ENCODE measurements around the gene MFAP5. TPM values are rescaled to one million over a fixed set of nuclear protein-coding genes. Genes with fewer than 3 reads are reported as not detected.
A peak's percentile ranks its signal among the peaks of the same experiment; 100 is the strongest.

Gene MFAP5
- total and polyA plus RNA-seq, 2 of the 4 experiments (the other 2 are of a cell fraction): 0.90 to 1.9 TPM

GRCh38 chr12:8698132-8698851 lies 35.7 kb upstream of the MFAP5 start:
- in situ Hi-C loops (cut with MboI; ENCODE audit: low sequenced_read_pairs): no loop called here
- peak overlapping the region in 1 of 2 experiments; percentile 51; a peak in 1 of 4 replicates for H4K8ac ChIP-seq (ENCODE audit: low read depth in 2 of 2, low read length in 2 of 2)
- H4K5ac ChIP-seq (ENCODE audit: low read depth, low read length): peak overlapping the region; percentile 52; the same call in 1 of the 2 replicates
- H4K20me1 ChIP-seq (ENCODE audit: insufficient read depth, low read length): peaks cover 6% of the 10 kb centered on the region; the same call in 1 of the 2 replicates
- H3K4ac ChIP-seq (ENCODE audit: low read depth, low read length): peak overlapping the region; percentile 77
- peak overlapping the region; percentile 90 for H2AFZ ChIP-seq (replicated peaks; ENCODE audit: low read length, poor library complexity)
- dilution Hi-C loops (cut with HindIII; ENCODE audit: low sequenced_read_pairs, unreplicated experiment): no loop called here
- H3K36me3 ChIP-seq (ENCODE audit: control insufficient read depth, insufficient read depth, low read length): no peaks in the 10 kb centered on the region
- peak overlapping the region; percentile 77 for H3K27ac ChIP-seq (ENCODE audit: insufficient read depth, low read length)
- H3K4me1 ChIP-seq (ENCODE audit: control insufficient read depth, insufficient read depth, low read length): no peaks in the 10 kb centered on the region
- H2BK20ac ChIP-seq (ENCODE audit: low read depth, low read length): no peak overlapping the region
- peaks cover 4 to 25% of the 10 kb centered on the region in 2 experiments; a peak in 3 of 4 replicates for H3K79me1 ChIP-seq (ENCODE audit: low read depth in 1 of 2, low read length in 2 of 2)
- 0 out of 2 replicates have a peak overlapping the region, but pooled peaks have one; percentile 45 for H3K23ac ChIP-seq (ENCODE audit: low read depth, low read length)
- no peak overlapping the region for H2BK120ac ChIP-seq (ENCODE audit: low read depth, low read length)
- intact Hi-C loops (cut with micrococcal nuclease): loop anchor here (5.0 kb wide), 2 partner anchors 84 to 726 kb away; no protein-coding TSS in a partner anchor
- H2BK15ac ChIP-seq (ENCODE audit: low read depth, low read length): no peak overlapping the region
- no peak overlapping the region for H3K14ac ChIP-seq (replicated peaks; ENCODE audit: low read depth, low read length)
- H2AK5ac ChIP-seq (ENCODE audit: low read depth, low read length): peak overlapping the region; percentile 26; the same call in 1 of the 2 replicates
- H3K9me1 ChIP-seq (ENCODE audit: insufficient read depth, low read length): no peaks in the 10 kb centered on the region
- ChIA-PET CTCF (no interaction called here), POLR2A (ENCODE audit: unreplicated experiment) (no interaction called here)
- H4K91ac ChIP-seq (ENCODE audit: insufficient read depth, low read depth, low read length): peak overlapping the region; percentile 63; the same call in 1 of the 2 replicates
- no peaks in the 10 kb centered on the region for H3K9me3 ChIP-seq (ENCODE audit: control insufficient read depth, insufficient read depth, low read length)
- H3K56ac ChIP-seq (ENCODE audit: extremely low read depth, insufficient read depth, low read length): no peak overlapping the region; the same call in 1 of the 2 replicates
- H3K27me3 ChIP-seq (ENCODE audit: control insufficient read depth, insufficient read depth, low read length): no peaks in the 10 kb centered on the region
- H2AK9ac ChIP-seq (replicated peaks; ENCODE audit: low read depth, low read length, poor library complexity): peak overlapping the region; percentile 38
- peak overlapping the region; percentile 99 for H3K4me2 ChIP-seq (ENCODE audit: low read depth, low read length)
- WGBS, 2 experiments (ENCODE audit: extremely low coverage in 2 of 2, insufficient read length in 1 of 2): 0% methylated on average over 13 of the region's 85 CpGs; no CpG with 5 or more reads in 1 of the 2 experiments
- peak overlapping the region; percentile 97 for H3K4me3 ChIP-seq (ENCODE audit: insufficient read depth, low read depth, low read length)
- peak overlapping the region; percentile 46; the same call in 1 of the 2 replicates for H3K18ac ChIP-seq (ENCODE audit: low read depth, low read length)
- TF ChIP-seq MAZ (IDR thresholded peaks at IDR 0.05; ENCODE audit: borderline replicate concordance, low read depth, low read length) (peak; percentile 20; the same call in 1 of the 2 replicates), POLR2A (IDR thresholded peaks at IDR 0.05; ENCODE audit: low read depth, low read length) (no peak; the same call in 1 of the 2 replicates), RAD21 (IDR thresholded peaks at IDR 0.05; ENCODE audit: low read length) (no peak), USF2 (IDR thresholded peaks at IDR 0.05; ENCODE audit: low read depth, low read length) (peak; percentile 77)
- DNase-seq (peak; percentile 16), ATAC-seq (ENCODE audit: low read depth) (peak; percentile 52)
- no TSS peak for BruUV-seq (replicated peaks)
- H2BK5ac ChIP-seq (ENCODE audit: low read depth, low read length, poor library complexity, severe bottlenecking): peak overlapping the region; percentile 48
- H3K9ac ChIP-seq (ENCODE audit: low read depth, low read length): peak overlapping the region; percentile 94
